GM12878 (cell line): Measurements from ENCODE around the gene GSS. TPM values are rescaled to one million over a fixed set of nuclear protein-coding genes. Genes with fewer than 3 reads are reported as not detected.

ENCODE experiments used
- ASH2L ChIP-seq: fragments of 300-600, 200-600 bp; sonication (generic); IDR thresholded peaks from 2 replicates; pipeline ENCODE4 v1.6.1; 2017; ENCODE audit warnings: low read depth, mild to moderate bottlenecking, borderline replicate concordance
- ATF2 ChIP-seq: IDR thresholded peaks from 2 replicates; pipeline ENCODE4 v1.6.1; 2012; ENCODE audit warnings: low read length, inconsistent platforms
- CEBPB ChIP-seq, 2 experiments: fragments of 150-350 bp in 1 of 2; IDR thresholded peaks; 2 replicates each; pipeline ENCODE4 v1.6.1; 2012 to 2014; ENCODE audit warnings: low read depth in 2 of 2, low read length in 2 of 2, borderline replicate concordance in 1 of 2, inconsistent platforms in 1 of 2
- EED ChIP-seq: sonication (generic); IDR thresholded peaks from 2 replicates; pipeline ENCODE4 v1.6.1; 2016; ENCODE audit warnings: antibody characterized with exemption, low read depth
- EGR1 ChIP-seq, 2 experiments: IDR thresholded peaks; 1 replicate in 1 of 2; 2 replicates in 1 of 2; pipeline ENCODE4 v1.6.1; 2011 to 2012; ENCODE audit warnings: low read depth in 2 of 2, low read length in 2 of 2, borderline replicate concordance in 1 of 2, mild to moderate bottlenecking in 1 of 2, moderate library complexity in 1 of 2
- HCFC1 ChIP-seq: fragments of 150-350 bp; IDR thresholded peaks from 2 replicates; pipeline ENCODE4 v1.6.1; 2014; ENCODE audit warnings: low read length
- HDGF ChIP-seq: fragments of 450-650 bp; IDR thresholded peaks from 2 replicates; pipeline ENCODE4 v1.6.1; 2016; ENCODE audit warnings: antibody characterized with exemption
- IKZF2 ChIP-seq, 2 experiments: fragments of 450-650 bp; IDR thresholded peaks; 2 replicates each; pipeline ENCODE4 v1.6.1; 2017; ENCODE audit warnings: mild to moderate bottlenecking in 2 of 2, moderate library complexity in 2 of 2
- IRF5 ChIP-seq: fragments of 450-650 bp; IDR thresholded peaks from 2 replicates; pipeline ENCODE4 v1.6.1; 2017; ENCODE audit warnings: borderline replicate concordance
- JUNB ChIP-seq: IDR thresholded peaks from 2 replicates; pipeline ENCODE4 v1.6.1; 2016; ENCODE audit warnings: antibody characterized with exemption, mild to moderate bottlenecking
- MLLT1 ChIP-seq: fragments of 450-650 bp; IDR thresholded peaks from 2 replicates; pipeline ENCODE4 v1.6.1; 2016; ENCODE audit warnings: mild to moderate bottlenecking
- RB1 ChIP-seq: fragments of 450-650 bp; formaldehyde crosslinking; IDR thresholded peaks from 2 replicates; pipeline ENCODE4 v1.6.1; 2017; ENCODE audit warnings: mild to moderate bottlenecking, borderline replicate concordance
- REST ChIP-seq: IDR thresholded peaks from 2 replicates; pipeline ENCODE4 v1.6.1; 2012; ENCODE audit warnings: mild to moderate bottlenecking, low read depth, low read length
- RFX5 ChIP-seq: IDR thresholded peaks from 2 replicates; pipeline ENCODE4 v1.6.1; 2011; ENCODE audit warnings: low read depth, low read length, improper control_type of control experiment
- SMAD1 ChIP-seq: fragments of 450-650 bp; IDR thresholded peaks from 2 replicates; pipeline ENCODE4 v1.6.1; 2018; ENCODE audit warnings: mild to moderate bottlenecking, low read depth; ENCODE audit not compliant: partially characterized antibody
- TAF1 ChIP-seq: IDR thresholded peaks from 2 replicates; pipeline ENCODE4 v1.6.1; 2011; ENCODE audit warnings: mild to moderate bottlenecking, low read depth, low read length, borderline replicate concordance
- ZSCAN29 ChIP-seq: fragments of 450-650 bp; IDR thresholded peaks from 2 replicates; pipeline ENCODE4 v1.6.1; 2017; ENCODE audit warnings: mild to moderate bottlenecking, moderate library complexity
- polyA plus RNA-seq, 11 experiments: library from polyadenylated mRNA; depleted of rRNA in 4 of 11; unstranded in 6 of 11; stranded (reverse) in 5 of 11; fragments of >200 nt; fragmentation: Nextera tagmentation in 4 of 11; fragmentation: Illumina TruSeq in 1 of 11; extraction: Ambion mirVana in 4 of 11; extraction: Trizol in 1 of 11; gene quantifications; 1 replicate in 1 of 11; 2 replicates in 10 of 11; pipeline versions ENCODE4 v1.2.1 to v1.2.3, GENCODE V29; 2011 to 2016; ENCODE audit warnings: inconsistent platforms in 2 of 11, missing spikeins in 2 of 11, low read depth in 1 of 11
- total RNA-seq, 4 experiments: library from RNA; depleted of rRNA in 3 of 4; stranded (reverse); fragments of >200 nt in 3 of 4; fragmentation: Illumina TruSeq in 1 of 4; extraction: Trizol in 1 of 4; gene quantifications; 2 replicates each; pipeline versions ENCODE4 v1.2.1 to v1.2.3, GENCODE V29; 2013 to 2021
- TF ChIP-seq, protein P1 (sequence below): fragments of 150-350 bp; IDR thresholded peaks from 2 replicates; pipeline ENCODE4 v1.6.1; 2016; ENCODE audit warnings: low read depth, low read length

The GSS gene
- total and polyA plus RNA-seq, 10 of the 15 experiments (the other 5 are each of a cell fraction or from before 2014, with no cell fraction given): 12.7 to 120 (median 67.4) TPM

DNA sequence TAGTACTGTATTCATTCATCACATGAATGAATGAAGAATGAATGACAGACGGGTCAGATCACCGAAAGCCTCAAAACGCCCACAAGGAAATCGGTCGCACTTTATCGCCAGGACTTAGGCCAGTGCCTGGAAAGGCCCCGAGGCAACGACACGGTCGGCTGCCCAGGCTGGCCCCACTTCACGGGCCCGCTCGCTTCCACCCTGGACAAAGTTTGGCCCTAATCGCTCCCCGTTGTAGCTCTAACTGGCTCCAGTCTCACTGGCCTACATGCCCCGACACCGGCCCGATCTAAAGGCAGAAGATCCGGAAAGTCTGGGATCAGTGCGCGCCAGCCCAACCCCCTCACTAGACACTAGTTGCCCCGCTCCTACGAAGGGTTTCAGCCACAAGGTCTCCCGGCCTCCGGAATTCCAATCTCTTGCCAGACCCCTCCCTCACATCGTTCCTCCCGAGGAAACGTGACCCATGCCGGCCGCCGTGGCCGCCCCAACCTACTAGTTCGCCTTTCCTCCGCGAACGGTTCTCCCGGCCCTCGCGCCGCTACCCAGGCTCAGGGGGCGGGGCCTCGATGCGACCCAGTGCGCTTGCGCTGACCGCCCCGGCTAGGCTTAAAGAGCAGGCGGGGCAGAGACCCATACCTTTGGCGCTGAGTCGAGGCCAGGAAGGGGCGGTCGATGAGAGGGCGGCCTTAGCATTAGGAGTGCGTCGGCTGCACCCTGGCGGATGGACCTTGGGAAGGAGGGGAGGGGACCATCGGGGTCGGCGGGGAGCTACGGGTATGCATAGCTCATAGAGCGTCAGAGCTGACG, at the start of gene GSS, which contains the start of gene MYH7B (continued):
- TF ChIP-seq, protein P1, sequence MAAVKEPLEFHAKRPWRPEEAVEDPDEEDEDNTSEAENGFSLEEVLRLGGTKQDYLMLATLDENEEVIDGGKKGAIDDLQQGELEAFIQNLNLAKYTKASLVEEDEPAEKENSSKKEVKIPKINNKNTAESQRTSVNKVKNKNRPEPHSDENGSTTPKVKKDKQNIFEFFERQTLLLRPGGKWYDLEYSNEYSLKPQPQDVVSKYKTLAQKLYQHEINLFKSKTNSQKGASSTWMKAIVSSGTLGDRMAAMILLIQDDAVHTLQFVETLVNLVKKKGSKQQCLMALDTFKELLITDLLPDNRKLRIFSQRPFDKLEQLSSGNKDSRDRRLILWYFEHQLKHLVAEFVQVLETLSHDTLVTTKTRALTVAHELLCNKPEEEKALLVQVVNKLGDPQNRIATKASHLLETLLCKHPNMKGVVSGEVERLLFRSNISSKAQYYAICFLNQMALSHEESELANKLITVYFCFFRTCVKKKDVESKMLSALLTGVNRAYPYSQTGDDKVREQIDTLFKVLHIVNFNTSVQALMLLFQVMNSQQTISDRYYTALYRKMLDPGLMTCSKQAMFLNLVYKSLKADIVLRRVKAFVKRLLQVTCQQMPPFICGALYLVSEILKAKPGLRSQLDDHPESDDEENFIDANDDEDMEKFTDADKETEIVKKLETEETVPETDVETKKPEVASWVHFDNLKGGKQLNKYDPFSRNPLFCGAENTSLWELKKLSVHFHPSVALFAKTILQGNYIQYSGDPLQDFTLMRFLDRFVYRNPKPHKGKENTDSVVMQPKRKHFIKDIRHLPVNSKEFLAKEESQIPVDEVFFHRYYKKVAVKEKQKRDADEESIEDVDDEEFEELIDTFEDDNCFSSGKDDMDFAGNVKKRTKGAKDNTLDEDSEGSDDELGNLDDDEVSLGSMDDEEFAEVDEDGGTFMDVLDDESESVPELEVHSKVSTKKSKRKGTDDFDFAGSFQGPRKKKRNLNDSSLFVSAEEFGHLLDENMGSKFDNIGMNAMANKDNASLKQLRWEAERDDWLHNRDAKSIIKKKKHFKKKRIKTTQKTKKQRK: no peak
- TF ChIP-seq HCFC1: peak; percentile 29
- no peak for TF ChIP-seq JUNB
- TF ChIP-seq HDGF: no peak; the same call in none of the 2 replicates
- TF ChIP-seq EED: peak; percentile 52; the same call in 1 of the 2 replicates
- peak in 1 of 2 experiments; percentile 12; a peak in 1 of 3 replicates for TF ChIP-seq EGR1 (IDR thresholded peaks at IDR 0.05; ENCODE audit: borderline replicate concordance in 1 of 2, low read depth in 2 of 2, low read length in 2 of 2)
- no peak for TF ChIP-seq ZSCAN29
- TF ChIP-seq CEBPB (IDR thresholded peaks at IDR 0.05; ENCODE audit: borderline replicate concordance in 1 of 2, low read depth in 2 of 2, low read length in 2 of 2): no peak
- TF ChIP-seq SMAD1: no peak
- TF ChIP-seq TAF1: peak; percentile 97
- TF ChIP-seq IRF5: no peak
- TF ChIP-seq IKZF2 (IDR thresholded peaks at IDR 0.05): peak; percentile 48 to 59; a peak in 3 of 4 replicates
- TF ChIP-seq RB1: peak; percentile 48; the same call in 1 of the 2 replicates
- no peak for TF ChIP-seq RFX5
- TF ChIP-seq MLLT1: peak; percentile 70
- TF ChIP-seq ASH2L: 0 out of 2 replicates have a peak, but pooled peaks have one; percentile 52
- TF ChIP-seq REST: no peak
- no peak for TF ChIP-seq ATF2
